ENCODE measurements around the gene C1orf232. TPM values are rescaled to one million over a fixed set of nuclear protein-coding genes. Genes with fewer than 3 reads are reported as not detected.

The C1orf232 gene
- total RNA-seq, 1 donor from 2014 or later = not detected

- TF ChIP-seq CTCF (IDR thresholded peaks at IDR 0.05) = no peak
- Mint-ChIP-seq H3K4me3 (ENCODE audit: unreplicated experiment) (no peak overlapping the region), H3K27ac (ENCODE audit: unreplicated experiment) (no peak overlapping the region), H3K9me3 (ENCODE audit: low read depth) (no peaks in the 10 kb centered on the region), H3K4me1 (ENCODE audit: low read depth) (no peaks in the 10 kb centered on the region), H3K27me3 (ENCODE audit: low read depth) (no peaks in the 10 kb centered on the region), H3K36me3 (ENCODE audit: low read depth) (no peaks in the 10 kb centered on the region)
- no peak for DNase-seq (ENCODE audit: low spot score)
Measured at GRCh38 chr1:26180010-26180506, 11.3 kb upstream of the C1orf232 start.

DNA sequence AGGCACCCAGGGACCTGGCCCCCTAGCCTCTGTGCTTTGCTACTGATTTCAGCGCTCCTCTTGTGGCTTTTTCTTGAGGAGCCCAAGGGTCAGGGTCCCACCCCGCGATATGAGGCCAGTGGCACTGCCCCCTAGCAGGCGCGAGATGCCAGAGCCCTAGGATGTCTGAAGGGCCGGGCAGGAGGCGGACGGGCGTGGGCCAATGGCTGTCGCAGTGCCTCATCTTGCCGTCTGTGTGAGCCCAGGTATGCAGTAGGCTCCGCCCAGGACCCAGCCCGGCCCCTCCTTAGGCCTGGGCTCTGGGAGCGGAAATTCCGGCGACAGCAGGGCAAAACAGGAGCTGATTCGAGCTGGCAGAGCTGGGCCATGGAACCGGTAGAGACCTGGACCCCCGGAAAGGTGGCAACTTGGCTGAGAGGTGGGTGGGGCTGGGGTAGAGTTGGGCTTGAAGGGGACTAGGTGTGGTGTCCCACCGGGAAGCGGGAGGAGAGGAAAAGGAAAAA lies 8.5 kb upstream of the C1orf232 start, which contains the start of gene CNKSR1:
Gene CNKSR1, plus strand, starts transcription at position 310 of the 503 bp plus-strand sequence. Its CDS starts 57 bp downstream, at position 367.
- no peak for DNase-seq (ENCODE audit: low spot score)
- H3K4me3 Mint-ChIP-seq (ENCODE audit: unreplicated experiment) = no peak within 1 kb of the TSS
- H3K9me3 Mint-ChIP-seq (ENCODE audit: low read depth) = no peaks in the 10 kb centered on the region
- no peaks in the 10 kb centered on the region for H3K27me3 Mint-ChIP-seq (ENCODE audit: low read depth)
- TF ChIP-seq CTCF (IDR thresholded peaks at IDR 0.05) = no peak
- no peaks in the 10 kb centered on the region for H3K4me1 Mint-ChIP-seq (ENCODE audit: low read depth)
- H3K36me3 Mint-ChIP-seq (ENCODE audit: low read depth) = no peaks in the 10 kb centered on the region
- H3K27ac Mint-ChIP-seq (ENCODE audit: unreplicated experiment) = no peak within 1 kb of the TSS

- Mint-ChIP-seq H3K9me3 (ENCODE audit: low read depth) (no peaks in the 10 kb centered on the region), H3K4me1 (ENCODE audit: low read depth) (peaks cover 8% of the 10 kb centered on the region), H3K4me3 (ENCODE audit: unreplicated experiment) (no peak overlapping the region), H3K36me3 (ENCODE audit: low read depth) (no peaks in the 10 kb centered on the region), H3K27me3 (ENCODE audit: low read depth) (no peaks in the 10 kb centered on the region), H3K27ac (ENCODE audit: unreplicated experiment) (no peak overlapping the region)
- TF ChIP-seq CTCF (IDR thresholded peaks at IDR 0.05) = no peak
- DNase-seq (ENCODE audit: low spot score) = no peak
Measured at GRCh38 chr1:26175346-26175745, 6.6 kb upstream of the C1orf232 start.

- H3K27ac Mint-ChIP-seq (ENCODE audit: unreplicated experiment) = no peak within 1 kb of the TSS
- no peaks in the 10 kb centered on the region for H3K27me3 Mint-ChIP-seq (ENCODE audit: low read depth)
- DNase-seq (ENCODE audit: low spot score) = no peak
- no peaks in the 10 kb centered on the region for H3K36me3 Mint-ChIP-seq (ENCODE audit: low read depth)
- H3K9me3 Mint-ChIP-seq (ENCODE audit: low read depth) = no peaks in the 10 kb centered on the region
- H3K4me1 Mint-ChIP-seq (ENCODE audit: low read depth) = peaks cover 11% of the 10 kb centered on the region
- H3K4me3 Mint-ChIP-seq (ENCODE audit: unreplicated experiment) = peak within 1 kb of the TSS; percentile 88
- TF ChIP-seq CTCF (IDR thresholded peaks at IDR 0.05) = no peak
Measured at GRCh38 chr1:26171084-26172072, 2.6 kb upstream of the C1orf232 start, which contains the start of gene ZNF593OS. ZNF593OS (minus strand) TSS chr1:26171832; CDS start chr1:26171661, 171 bp downstream.

DNA sequence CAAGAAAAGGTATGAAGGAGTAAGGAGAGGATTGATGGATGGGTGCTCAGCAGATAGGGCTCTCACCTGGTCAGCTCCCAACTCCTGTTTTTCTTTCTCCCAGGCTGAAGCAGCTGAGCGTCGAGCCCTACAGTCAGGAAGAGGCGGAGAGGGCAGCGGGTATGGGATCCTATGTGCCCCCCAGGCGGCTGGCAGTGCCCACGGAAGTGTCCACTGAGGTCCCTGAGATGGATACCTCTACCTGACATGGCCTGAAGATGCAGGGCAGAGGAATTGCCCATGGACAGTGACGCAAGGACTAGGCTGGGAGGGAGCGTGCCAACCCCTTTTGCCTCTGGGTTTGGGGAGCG lies 1.7 kb upstream of the C1orf232 start:
- no peak for DNase-seq (ENCODE audit: low spot score)
- Mint-ChIP-seq H3K4me1 (ENCODE audit: low read depth) (peaks cover 11% of the 10 kb centered on the region), H3K9me3 (ENCODE audit: low read depth) (no peaks in the 10 kb centered on the region), H3K27me3 (ENCODE audit: low read depth) (no peaks in the 10 kb centered on the region), H3K27ac (ENCODE audit: unreplicated experiment) (peak overlapping the region; percentile 82), H3K36me3 (ENCODE audit: low read depth) (no peaks in the 10 kb centered on the region), H3K4me3 (ENCODE audit: unreplicated experiment) (peak overlapping the region; percentile 88)
- no peak for TF ChIP-seq CTCF (IDR thresholded peaks at IDR 0.05)

Data from chondrocyte (in vitro differentiated cells).